ENCODE results near the gene RASSF4.

DNA sequence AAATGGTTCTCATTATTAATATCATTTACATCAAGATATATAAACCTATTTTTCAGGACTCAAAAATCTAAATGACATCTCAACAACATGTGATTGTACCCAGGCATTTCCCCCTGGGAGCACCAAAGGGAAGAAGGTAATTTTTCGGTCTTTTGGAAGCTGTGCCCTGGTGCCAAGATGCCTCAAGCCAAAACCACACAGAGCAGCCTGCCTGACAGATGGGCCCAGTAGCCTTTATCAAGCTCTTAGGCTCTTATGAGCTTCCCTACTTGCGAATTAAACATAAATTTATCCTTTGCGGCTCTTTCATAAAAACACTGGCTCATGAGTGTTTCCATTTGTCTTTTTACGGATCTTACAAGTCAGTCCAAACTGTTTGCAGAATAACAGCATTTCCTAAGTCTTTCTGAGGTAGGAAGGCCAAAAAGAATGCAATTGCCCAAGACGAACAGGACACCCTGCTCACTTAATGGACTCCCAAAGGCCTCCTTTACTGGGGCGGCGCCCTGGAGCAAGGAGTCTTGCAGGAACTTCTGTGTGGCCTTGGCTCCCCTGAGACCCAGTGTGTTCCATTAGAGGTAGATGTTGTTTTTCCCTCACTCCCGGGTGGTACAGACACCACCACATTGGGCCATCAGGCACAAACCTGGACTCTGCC lies 4.1 kb upstream of the RASSF4 start:
- TF ChIP-seq POLR2A (IDR thresholded peaks at IDR 0.05; ENCODE audit: low read length) (no peak), GATA1 (IDR thresholded peaks at IDR 0.05; ENCODE audit: low read depth, low read length) (no peak)
